Activated CD4-positive, alpha-beta memory T cell treated with anti-CD3 and anti-CD28 coated beads for 36 hours (primary cell): ENCODE measurements around the gene SYPL2. TPM values are rescaled to one million over a fixed set of nuclear protein-coding genes. Genes with fewer than 3 reads are reported as not detected.

Experiments
- CTCF ChIA-PET: fragments of 350-600 bp; sonication (Branson Sonifier 250); formaldehyde crosslinking; loops from one replicate; lab custom pipeline; 2021; ENCODE audit warnings: antibody characterized with exemption, inconsistent platforms; lab: Charles Lee
- POLR2A ChIA-PET: fragments of 350-600 bp; sonication (Branson Sonifier 250); formaldehyde crosslinking; loops from one replicate; lab custom pipeline; 2021; ENCODE audit warnings: antibody characterized with exemption; lab: Charles Lee
- DNase-seq: peaks from one replicate; pipeline ENCODE4 v3.0.0-alpha.2; 2020
- H3K27ac Mint-ChIP-seq: one replicate; pipeline ENCODE4 v1.8.0; 2021; ENCODE audit warnings: mixed read lengths
- H3K27me3 Mint-ChIP-seq: one replicate; pipeline ENCODE4 v1.8.0; 2021; ENCODE audit warnings: mixed read lengths
- H3K36me3 Mint-ChIP-seq: one replicate; pipeline ENCODE4 v1.8.0; 2021; ENCODE audit warnings: mixed read lengths
- H3K4me1 Mint-ChIP-seq: one replicate; pipeline ENCODE4 v1.8.0; 2021; ENCODE audit warnings: low read depth, mixed read lengths
- H3K4me3 Mint-ChIP-seq: one replicate; pipeline ENCODE4 v1.8.0; 2021; ENCODE audit warnings: mild to moderate bottlenecking, mixed read lengths
- H3K9me3 Mint-ChIP-seq: one replicate; pipeline ENCODE4 v1.8.0; 2021; ENCODE audit warnings: mixed read lengths
- intact Hi-C: fragments of 100-400 bp; cut with micrococcal nuclease; formaldehyde crosslinking; loops from one replicate; pipeline ENCODE4 v1.15.1; 2023
- total RNA-seq, 2 experiments: library from RNA; stranded (reverse); gene quantifications; one replicate each; pipeline ENCODE4 v1.2.3, GENCODE V29; 2021

The SYPL2 gene
- total RNA-seq, 2 experiments from 2014 or later = not detected

DNA sequence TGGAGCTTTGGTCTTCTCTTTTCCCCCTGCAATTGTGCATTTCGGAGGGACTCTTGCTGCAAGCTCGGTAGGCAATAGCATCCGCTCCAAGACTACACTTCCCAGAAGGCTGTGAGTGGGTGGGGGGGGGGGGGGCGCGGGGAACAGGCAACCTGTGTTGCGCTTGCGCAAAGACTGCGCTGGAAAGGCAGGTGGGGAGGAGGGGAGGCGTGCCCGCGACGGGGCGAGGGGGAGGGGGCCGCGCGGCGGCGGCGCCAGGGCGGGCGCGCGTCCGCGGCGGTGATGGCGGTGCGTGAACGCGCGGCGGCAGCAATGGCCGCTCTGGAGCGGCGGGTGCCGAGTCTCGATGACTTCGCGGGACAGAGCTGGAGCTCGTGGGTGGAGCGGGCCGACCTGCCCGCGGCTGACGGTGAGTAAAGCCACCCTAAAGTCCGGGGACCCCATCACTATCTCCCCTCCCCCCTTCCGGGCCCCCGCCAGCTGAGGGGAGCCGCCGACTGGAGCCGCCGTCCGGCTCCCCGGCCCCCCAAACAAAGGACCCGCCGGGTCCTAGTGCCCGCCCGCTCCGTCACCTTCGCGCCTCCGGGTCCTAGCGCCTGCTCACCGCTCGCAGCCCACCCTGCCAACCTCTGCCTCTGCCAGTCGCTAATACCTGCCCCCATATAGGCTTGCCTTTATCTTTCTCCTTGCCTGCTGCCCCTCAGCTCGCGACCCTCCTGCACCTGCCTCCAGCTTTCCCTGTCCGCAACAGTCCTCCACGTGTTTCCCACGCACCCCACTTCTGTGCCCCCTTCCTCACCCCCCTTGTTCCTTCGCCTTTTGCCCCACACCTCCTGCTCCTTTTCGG is 17.5 kb downstream of the SYPL2 start, which contains the start of gene ATXN7L2:
Gene ATXN7L2, plus strand, starts transcription at position 234 of the 847 bp plus-strand sequence. Its CDS starts 49 bp downstream, at position 283.
- peak; percentile 95 for DNase-seq
- no peaks in the 10 kb centered on the region for H3K9me3 Mint-ChIP-seq
- intact Hi-C loops = loop anchor here (1.0 to 5.0 kb wide), 6 partner anchors 10 to 501 kb away; partner anchors contain the start of genes AHCYL1, AMIGO1, CYB561D1 and PSMA5
- peak within 1 kb of the TSS; percentile 90 for H3K4me3 Mint-ChIP-seq
- peaks cover 28% of the 10 kb centered on the region for H3K4me1 Mint-ChIP-seq
- ChIA-PET POLR2A (interaction anchor here (0.5 to 4.7 kb wide), 17 partner anchors 9 to 234 kb away, joined by 3 to 36 read pairs (median 4); partner anchors contain the start of genes CYB561D1, GNAI3 and PSMA5), CTCF (interaction anchor here (0.6 to 31.5 kb wide), 7 partner anchors 18 to 394 kb away, joined by 3 to 1096 read pairs (median 7); partner anchors contain the start of genes AMIGO1, CYB561D1, GNAI3 and GPR61)
- peak within 1 kb of the TSS; percentile 88 for H3K27ac Mint-ChIP-seq
- peaks cover 1% of the 10 kb centered on the region for H3K36me3 Mint-ChIP-seq
- H3K27me3 Mint-ChIP-seq = no peaks in the 10 kb centered on the region

DNA sequence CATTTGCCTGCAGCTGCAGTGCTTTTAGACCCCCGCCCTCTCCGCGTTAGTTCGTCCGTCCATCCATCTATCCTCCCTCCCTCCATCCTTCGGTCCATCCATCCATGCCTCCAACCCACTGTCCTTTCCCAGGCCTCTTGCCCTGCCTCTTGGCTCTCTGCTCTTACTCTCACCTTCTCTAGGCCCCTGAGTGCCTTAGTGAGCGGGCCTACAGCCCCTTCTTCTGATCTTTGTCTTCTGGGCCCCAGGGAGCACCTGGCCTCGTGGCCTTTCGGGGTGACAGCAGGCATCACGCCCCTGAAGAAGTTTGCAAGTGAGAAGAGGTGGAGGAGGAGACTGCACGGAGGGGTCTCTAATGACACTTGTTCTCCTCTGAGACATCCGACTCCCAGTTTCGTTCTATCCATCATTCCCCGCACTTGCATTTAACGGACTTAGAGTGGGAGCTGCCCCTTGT is 18.2 kb downstream of the SYPL2 start:
- ChIA-PET CTCF (interaction anchor here (2.0 to 31.5 kb wide), 3 partner anchors 18 to 59 kb away, joined by 7 to 1096 read pairs (median 437); partner anchors contain the start of genes AMIGO1, CYB561D1, GPR61 and PSMA5), POLR2A (interaction anchor here (0.6 to 4.7 kb wide), 11 partner anchors 9 to 234 kb away, joined by 3 to 36 read pairs (median 4); partner anchors contain the start of genes CYB561D1, GNAI3 and PSMA5)
- Mint-ChIP-seq H3K4me3 (peak overlapping the region; percentile 90), H3K9me3 (no peaks in the 10 kb centered on the region), H3K4me1 (peaks cover 28% of the 10 kb centered on the region), H3K36me3 (peaks cover 3% of the 10 kb centered on the region), H3K27me3 (no peaks in the 10 kb centered on the region), H3K27ac (peak overlapping the region; percentile 88)
- intact Hi-C loops = loop anchor here (2.0 to 5.0 kb wide), 3 partner anchors 24 to 270 kb away; partner anchors contain the start of genes AMIGO1 and PSRC1
- DNase-seq = no peak

DNA sequence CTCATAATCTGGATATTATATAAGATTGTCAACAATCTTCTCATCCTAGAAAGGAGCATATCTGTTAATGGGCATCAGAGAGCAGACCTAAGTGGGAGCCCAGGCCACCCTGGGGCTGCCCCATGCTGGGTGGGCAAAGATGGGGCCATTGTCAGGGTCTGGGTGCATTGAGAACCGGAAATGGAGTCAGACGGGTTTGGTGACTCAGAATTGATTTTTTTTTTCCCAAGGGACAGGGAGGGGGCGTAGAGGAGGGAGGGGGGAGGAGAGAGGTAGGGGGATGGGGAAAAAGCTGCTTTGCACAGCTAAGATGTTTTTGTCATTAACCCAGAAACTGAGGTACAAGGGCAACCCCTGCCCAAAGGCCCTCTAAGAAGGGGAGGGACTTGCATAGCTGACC is 18.7 kb downstream of the SYPL2 start:
- Mint-ChIP-seq H3K36me3 (peaks cover 3% of the 10 kb centered on the region), H3K4me1 (peaks cover 28% of the 10 kb centered on the region), H3K27me3 (no peaks in the 10 kb centered on the region), H3K4me3 (peak overlapping the region; percentile 90), H3K27ac (peak overlapping the region; percentile 88), H3K9me3 (no peaks in the 10 kb centered on the region)
- intact Hi-C loops = loop anchor here (2.0 kb wide), 2 partner anchors 24 to 270 kb away; partner anchors contain the start of gene AMIGO1
- ChIA-PET POLR2A (interaction anchor here (0.6 to 4.7 kb wide), 5 partner anchors 8 to 232 kb away, joined by 3 to 18 read pairs (median 4); partner anchors contain the start of gene CYB561D1), CTCF (interaction anchor here (21.0 to 31.5 kb wide), 2 partner anchors 17 to 47 kb away, joined by 437 to 1096 read pairs; partner anchors contain the start of genes AMIGO1, CYB561D1 and GPR61)
- DNase-seq = no peak

DNA sequence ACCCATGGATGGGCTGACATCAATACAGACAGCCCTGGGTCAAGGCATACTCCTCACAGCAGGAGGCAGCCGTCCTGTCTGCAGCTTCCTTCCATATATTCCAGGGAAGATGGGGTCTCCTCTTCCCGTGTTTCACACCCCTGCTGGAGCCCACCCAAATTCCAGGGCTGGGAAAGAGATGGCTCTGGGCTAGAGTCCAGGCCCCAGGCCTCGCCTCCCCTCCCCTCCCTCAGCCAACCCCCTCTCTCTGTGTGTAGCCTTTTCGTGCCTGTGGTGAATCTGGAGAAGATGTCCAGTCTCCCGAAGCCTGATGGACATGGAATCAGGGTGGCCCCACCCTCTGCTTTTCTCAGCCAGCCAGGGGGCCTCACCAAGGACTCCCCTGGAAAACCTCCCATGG is 20.9 kb downstream of the SYPL2 start:
- no peak overlapping the region for H3K4me3 Mint-ChIP-seq
- ChIA-PET CTCF (interaction anchor here (21.0 to 31.5 kb wide), 2 partner anchors 15 to 44 kb away, joined by 437 to 1096 read pairs; partner anchors contain the start of genes AMIGO1, CYB561D1 and GPR61), POLR2A (no interaction called here)
- H3K9me3 Mint-ChIP-seq = no peaks in the 10 kb centered on the region
- peaks cover 4% of the 10 kb centered on the region for H3K36me3 Mint-ChIP-seq
- intact Hi-C loops = no loop called here
- H3K4me1 Mint-ChIP-seq = peaks cover 27% of the 10 kb centered on the region
- no peaks in the 10 kb centered on the region for H3K27me3 Mint-ChIP-seq
- H3K27ac Mint-ChIP-seq = no peak overlapping the region
- DNase-seq = no peak

DNA sequence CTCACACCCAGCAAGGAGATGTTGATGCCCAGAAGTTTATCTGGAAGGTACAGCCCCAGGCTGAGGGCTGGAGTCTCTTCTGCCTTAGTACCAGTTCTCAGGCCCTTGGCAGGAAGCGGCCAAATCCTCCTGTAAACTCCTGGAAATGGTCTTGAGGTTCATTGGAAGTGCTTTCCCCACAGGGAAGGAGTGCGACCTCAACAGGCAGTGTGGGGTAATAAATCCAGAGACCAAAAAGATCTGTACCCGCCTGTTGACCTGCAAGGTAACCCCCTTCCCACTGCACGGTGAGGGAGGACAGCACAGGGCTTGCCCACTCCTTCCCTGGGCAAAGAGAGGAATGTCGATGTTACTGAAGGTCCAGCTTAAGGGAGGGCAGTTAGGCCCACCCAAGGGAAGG is 21.9 kb downstream of the SYPL2 start:
- H3K4me3 Mint-ChIP-seq = no peak overlapping the region
- H3K27me3 Mint-ChIP-seq = no peaks in the 10 kb centered on the region
- no peak overlapping the region for H3K27ac Mint-ChIP-seq
- no peaks in the 10 kb centered on the region for H3K9me3 Mint-ChIP-seq
- peaks cover 4% of the 10 kb centered on the region for H3K36me3 Mint-ChIP-seq
- no peak for DNase-seq
- intact Hi-C loops = no loop called here
- H3K4me1 Mint-ChIP-seq = peaks cover 23% of the 10 kb centered on the region
- CTCF ChIA-PET = interaction anchor here (2.3 to 31.5 kb wide), 3 partner anchors 14 to 57 kb away, joined by 7 to 1096 read pairs (median 437); partner anchors contain the start of genes AMIGO1, CYB561D1 and GPR61
- POLR2A ChIA-PET = no interaction called here

DNA sequence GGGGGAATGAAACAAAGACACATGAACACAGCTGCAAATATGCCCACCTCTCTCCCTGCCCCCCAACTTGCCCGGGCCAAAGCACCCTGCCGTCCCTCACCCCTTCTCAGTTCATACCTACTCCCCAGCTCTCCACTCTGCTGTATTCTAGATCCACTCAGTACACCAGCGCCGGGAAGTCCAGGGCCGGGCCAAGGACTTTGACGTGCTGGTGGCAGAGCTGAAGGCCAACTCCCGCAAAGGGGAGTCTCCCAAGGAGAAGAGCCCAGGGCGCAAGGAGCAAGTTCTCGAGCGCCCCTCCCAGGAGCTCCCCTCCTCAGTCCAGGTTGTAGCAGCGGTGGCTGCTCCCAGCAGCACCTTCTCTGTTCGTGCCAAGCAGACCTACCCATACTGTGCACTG is 22.4 kb downstream of the SYPL2 start:
- Mint-ChIP-seq H3K36me3 (peaks cover 4% of the 10 kb centered on the region), H3K9me3 (no peaks in the 10 kb centered on the region), H3K27me3 (no peaks in the 10 kb centered on the region), H3K4me1 (peaks cover 20% of the 10 kb centered on the region), H3K27ac (no peak overlapping the region), H3K4me3 (no peak overlapping the region)
- CTCF ChIA-PET = interaction anchor here (2.3 to 31.5 kb wide), 3 partner anchors 13 to 57 kb away, joined by 7 to 1096 read pairs (median 437); partner anchors contain the start of genes AMIGO1, CYB561D1 and GPR61
- intact Hi-C loops = no loop called here
- no peak for DNase-seq
- POLR2A ChIA-PET = interaction anchor here (3.1 kb wide), 1 partner anchor 44 kb away, joined by 12 read pairs; no protein-coding TSS in a partner anchor

DNA sequence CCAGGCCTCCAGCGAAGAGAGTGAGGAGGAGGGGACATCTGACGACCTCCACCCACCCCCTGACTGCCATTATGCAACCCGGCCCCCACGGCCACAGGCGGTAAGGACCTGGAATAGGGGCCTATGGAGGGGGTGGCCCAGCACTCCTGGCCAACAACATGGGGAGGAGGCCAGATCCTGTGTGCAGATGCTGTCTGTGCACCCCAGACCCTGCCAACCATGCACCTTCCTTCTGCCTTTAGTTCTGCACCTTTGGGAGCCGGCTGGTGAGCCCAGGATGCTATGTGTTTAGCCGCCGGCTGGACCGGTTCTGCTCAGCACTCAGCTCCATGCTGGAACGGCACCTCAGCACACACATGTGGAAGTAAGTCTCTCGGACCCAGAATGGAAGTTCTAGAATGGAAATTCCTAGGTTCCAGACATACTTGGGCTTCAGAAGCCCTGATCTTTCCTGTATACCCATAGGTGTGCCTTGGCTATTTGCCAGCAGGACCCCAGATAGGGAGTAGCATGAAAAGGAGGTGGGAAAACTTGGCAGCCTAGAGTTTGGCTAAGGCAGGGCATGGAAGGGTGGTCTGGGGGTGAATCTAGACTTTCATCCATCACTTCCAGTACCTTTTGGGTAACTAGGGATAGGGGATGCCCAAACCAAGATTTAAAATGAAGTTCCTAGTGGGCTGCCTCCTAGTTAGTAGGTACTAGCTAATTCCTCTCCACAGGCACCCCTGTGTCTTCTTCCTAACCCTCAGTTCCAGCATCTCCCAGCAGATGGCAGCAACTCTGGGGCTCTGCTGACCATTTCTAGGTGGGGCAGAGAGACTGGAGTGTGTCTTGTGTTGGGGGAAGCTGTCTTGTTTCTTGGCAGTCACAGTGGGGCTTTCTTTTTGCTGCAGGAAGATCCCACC is 23.9 kb downstream of the SYPL2 start:
- CTCF ChIA-PET = interaction anchor here (0.6 to 31.5 kb wide), 23 partner anchors 1 to 380 kb away, joined by 3 to 1096 read pairs (median 4); partner anchors contain the start of genes AMIGO1, ATXN7L2, CYB561D1 and GNAI3
- peak; percentile 76 for DNase-seq
- Mint-ChIP-seq H3K4me1 (peaks cover 17% of the 10 kb centered on the region), H3K27ac (no peak overlapping the region), H3K36me3 (peaks cover 4% of the 10 kb centered on the region), H3K9me3 (no peaks in the 10 kb centered on the region), H3K27me3 (no peaks in the 10 kb centered on the region), H3K4me3 (no peak overlapping the region)
- POLR2A ChIA-PET = interaction anchor here (3.1 kb wide), 1 partner anchor 42 kb away, joined by 12 read pairs; no protein-coding TSS in a partner anchor
- intact Hi-C loops = loop anchor here (5.0 kb wide), 2 partner anchors 127 to 388 kb away; partner anchors contain the start of genes AMPD2 and GNAT2

DNA sequence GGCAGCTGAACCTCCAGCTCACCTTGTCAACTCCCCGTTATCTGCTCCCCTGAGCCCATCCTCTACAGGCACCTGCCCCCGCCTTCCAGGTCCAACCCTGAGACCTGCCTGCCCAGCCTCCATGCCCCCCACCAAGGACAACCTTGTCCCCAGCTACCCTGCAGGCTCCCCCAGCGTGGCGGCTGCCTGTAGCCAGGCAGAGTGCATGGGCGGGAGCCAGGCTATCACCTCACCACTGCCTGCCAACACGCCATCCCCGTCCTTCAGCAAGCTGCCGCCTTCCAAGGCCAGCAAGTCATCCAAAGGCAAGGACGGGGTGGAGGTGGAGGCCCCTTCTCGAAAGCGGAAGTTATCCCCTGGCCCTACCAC is 24.6 kb downstream of the SYPL2 start:
- Mint-ChIP-seq H3K4me3 (no peak overlapping the region), H3K36me3 (peaks cover 4% of the 10 kb centered on the region), H3K9me3 (no peaks in the 10 kb centered on the region), H3K27me3 (no peaks in the 10 kb centered on the region), H3K27ac (no peak overlapping the region), H3K4me1 (peaks cover 20% of the 10 kb centered on the region)
- no peak for DNase-seq
- ChIA-PET CTCF (interaction anchor here (0.8 to 31.5 kb wide), 17 partner anchors 0 to 380 kb away, joined by 3 to 1096 read pairs (median 5); partner anchors contain the start of genes AMIGO1, ATXN7L2, CYB561D1 and GNAI3), POLR2A (interaction anchor here (3.1 kb wide), 1 partner anchor 42 kb away, joined by 12 read pairs; no protein-coding TSS in a partner anchor)
- intact Hi-C loops = loop anchor here (5.0 kb wide), 2 partner anchors 126 to 389 kb away; partner anchors contain the start of genes AMPD2 and GNAT2

DNA sequence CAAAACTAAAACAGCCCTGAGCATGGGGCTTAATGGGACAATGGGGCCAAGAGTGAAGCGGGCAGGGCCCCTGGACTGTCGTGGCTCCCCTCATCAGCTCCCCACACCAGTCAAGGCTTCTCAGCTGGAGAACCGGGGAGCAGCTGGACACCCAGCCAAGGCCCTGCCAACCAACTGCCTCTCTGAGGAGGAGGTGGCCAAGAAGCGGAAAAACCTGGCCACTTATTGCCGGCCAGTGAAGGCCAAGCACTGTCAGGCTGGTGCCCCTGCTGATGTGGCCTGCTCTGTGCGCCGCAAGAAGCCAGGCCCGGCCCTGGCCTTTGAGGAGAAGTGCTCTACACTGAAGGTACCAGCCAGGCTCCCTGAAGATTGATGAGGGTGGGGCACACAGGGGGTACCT is 25.0 kb downstream of the SYPL2 start:
- POLR2A ChIA-PET = interaction anchor here (0.9 to 3.1 kb wide), 2 partner anchors 39 to 41 kb away, joined by 3 to 12 read pairs; no protein-coding TSS in a partner anchor
- no peaks in the 10 kb centered on the region for H3K9me3 Mint-ChIP-seq
- DNase-seq = no peak
- no peak overlapping the region for H3K27ac Mint-ChIP-seq
- H3K36me3 Mint-ChIP-seq = peaks cover 9% of the 10 kb centered on the region
- H3K4me3 Mint-ChIP-seq = no peak overlapping the region
- no peaks in the 10 kb centered on the region for H3K27me3 Mint-ChIP-seq
- intact Hi-C loops = loop anchor here (5.0 kb wide), 2 partner anchors 126 to 389 kb away; partner anchors contain the start of genes AMPD2 and GNAT2
- peaks cover 24% of the 10 kb centered on the region for H3K4me1 Mint-ChIP-seq
- CTCF ChIA-PET = interaction anchor here (0.9 to 31.5 kb wide), 14 partner anchors 0 to 381 kb away, joined by 3 to 1096 read pairs (median 4); partner anchors contain the start of genes AMIGO1, ATXN7L2, CYB561D1 and GNAI3

DNA sequence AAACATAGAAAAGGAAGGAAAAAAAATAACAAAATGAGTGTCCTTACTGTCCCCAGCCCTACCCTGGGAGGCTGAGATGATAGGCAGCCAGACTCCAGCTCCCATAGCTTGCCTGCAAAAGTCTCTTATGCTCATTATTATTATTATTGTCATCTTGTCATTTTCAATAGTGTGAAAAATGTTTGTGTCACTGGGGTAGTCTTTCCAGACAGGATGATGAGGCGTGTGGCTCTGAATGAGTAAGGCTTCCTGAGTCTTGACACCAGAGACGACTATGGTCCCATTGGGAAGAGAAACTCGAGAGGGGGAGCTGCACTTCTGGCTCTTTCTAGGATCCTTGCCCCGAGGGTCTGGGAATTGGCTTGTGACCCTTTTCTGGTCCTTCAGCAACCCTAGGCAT is 26.4 kb downstream of the SYPL2 start:
- ChIA-PET POLR2A (interaction anchor here (1.0 to 3.4 kb wide), 5 partner anchors 9 to 67 kb away, joined by 3 to 21 read pairs (median 5); partner anchors contain the start of genes ATXN7L2, GNAI3 and PSMA5), CTCF (interaction anchor here (0.6 to 31.5 kb wide), 14 partner anchors 2 to 242 kb away, joined by 3 to 1096 read pairs (median 5); partner anchors contain the start of genes AMIGO1, ATXN7L2, CELSR2 and CYB561D1)
- Mint-ChIP-seq H3K4me3 (no peak overlapping the region), H3K9me3 (no peaks in the 10 kb centered on the region), H3K36me3 (peaks cover 9% of the 10 kb centered on the region), H3K4me1 (peaks cover 35% of the 10 kb centered on the region), H3K27me3 (no peaks in the 10 kb centered on the region), H3K27ac (no peak overlapping the region)
- intact Hi-C loops = loop anchor here (5.0 kb wide), 2 partner anchors 125 to 390 kb away; partner anchors contain the start of genes AMPD2 and GNAT2
- no peak for DNase-seq
